HepG2 (cell line): ENCODE measurements around the gene RASL12. TPM values are rescaled to one million over a fixed set of nuclear protein-coding genes. Genes with fewer than 3 reads are reported as not detected.
A peak's percentile ranks its signal among the peaks of the same experiment; 100 is the strongest.

ENCODE experiments used
- AGO1 ChIP-seq: fragments of 200-400 bp; formaldehyde crosslinking; IDR thresholded peaks from 2 replicates; pipeline ENCODE4 v1.6.1; 2017; ENCODE audit warnings: mild to moderate bottlenecking, low read depth, low read length, moderate library complexity; ENCODE audit not compliant: poor library complexity, severe bottlenecking
- FOXA1 ChIP-seq, 2 experiments: fragments of 450-650 bp in 1 of 2; sonication (generic) in 1 of 2; formaldehyde crosslinking in 1 of 2; IDR thresholded peaks; 2 replicates each; pipeline versions ENCODE4 v1.4.0 to v1.6.1; 2016 to 2020; ENCODE audit warnings: missing genetic modification reagents in 1 of 2
- IRF2 ChIP-seq: IDR thresholded peaks from 2 replicates; pipeline ENCODE4 v1.6.1; 2018; ENCODE audit warnings: missing genetic modification reagents, missing compliant biosample characterization
- STAG1 ChIP-seq: sonication (generic); formaldehyde crosslinking; IDR thresholded peaks from 2 replicates; pipeline ENCODE4 v1.4.0; 2020; ENCODE audit warnings: missing genetic modification reagents
- TCF12 ChIP-seq, 2 experiments: fragments of 450-650 bp in 1 of 2; sonication (generic) in 1 of 2; formaldehyde crosslinking in 1 of 2; IDR thresholded peaks; 2 replicates each; pipeline versions ENCODE4 v1.6.1 to v1.8.0; 2017 to 2022; ENCODE audit warnings: antibody characterized with exemption in 1 of 2, mild to moderate bottlenecking in 1 of 2, missing genetic modification reagents in 1 of 2, moderate library complexity in 1 of 2
- XRCC5 ChIP-seq: fragments of 200-400 bp; formaldehyde crosslinking; optimal IDR thresholded peaks from 2 replicates; pipeline ENCODE3; 2017; ENCODE audit warnings: mild to moderate bottlenecking, low read length
- ZFP36L1 ChIP-seq: sonication (generic); formaldehyde crosslinking; IDR thresholded peaks from 2 replicates; pipeline ENCODE4 v1.8.0; 2022; ENCODE audit warnings: mild to moderate bottlenecking, missing genetic modification reagents, moderate library complexity
- ZNF251 ChIP-seq: sonication (generic); formaldehyde crosslinking; IDR thresholded peaks from 2 replicates; pipeline ENCODE4 v1.9.0; 2021; ENCODE audit warnings: mild to moderate bottlenecking, missing genetic modification reagents
- ZNF432 ChIP-seq: sonication (generic); formaldehyde crosslinking; IDR thresholded peaks from 2 replicates; pipeline ENCODE4 v1.5.0; 2020; ENCODE audit warnings: missing genetic modification reagents, mild to moderate bottlenecking, borderline replicate concordance
- ZNF577 ChIP-seq: sonication (generic); formaldehyde crosslinking; IDR thresholded peaks from 2 replicates; pipeline ENCODE4 v1.4.0; 2020; ENCODE audit warnings: mild to moderate bottlenecking, low read depth, missing genetic modification reagents, borderline replicate concordance
- ZNF619 ChIP-seq: sonication (generic); formaldehyde crosslinking; IDR thresholded peaks from 2 replicates; pipeline ENCODE4 v1.4.0; 2020; ENCODE audit warnings: mild to moderate bottlenecking, missing genetic modification reagents
- ZNF839 ChIP-seq: sonication (generic); formaldehyde crosslinking; IDR thresholded peaks from 2 replicates; pipeline ENCODE4 v1.4.0; 2020; ENCODE audit warnings: missing genetic modification reagents, mild to moderate bottlenecking, borderline replicate concordance
- polyA plus RNA-seq, 8 experiments: library from polyadenylated mRNA; depleted of rRNA in 3 of 8; stranded (reverse) in 7 of 8; unstranded in 1 of 8; fragments of >200 nt; fragmentation: Illumina TruSeq in 4 of 8; extraction: Trizol in 4 of 8; gene quantifications; 2 replicates each; pipeline versions ENCODE4 v1.2.1 to v1.2.3, GENCODE V29; 2011 to 2016; ENCODE audit warnings: low read depth in 4 of 8, missing spikeins in 1 of 8, mixed read lengths in 1 of 8; ENCODE audit not compliant: insufficient read depth in 1 of 8
- total RNA-seq, 5 experiments: library from RNA; depleted of rRNA; stranded (reverse); fragments of >200 nt; fragmentation: Illumina TruSeq; extraction: Trizol; gene quantifications; 2 replicates each; pipeline ENCODE4 v1.2.3, GENCODE V29; 2016; ENCODE audit warnings: low read depth in 1 of 5
- TF ChIP-seq, protein P1 (sequence below): sonication (generic); formaldehyde crosslinking; IDR thresholded peaks from 2 replicates; pipeline ENCODE4 v1.5.1; 2020; ENCODE audit warnings: mild to moderate bottlenecking, missing genetic modification reagents, borderline replicate concordance
- TF ChIP-seq, protein P2 (sequence below): sonication (generic); formaldehyde crosslinking; IDR thresholded peaks from 2 replicates; pipeline ENCODE4 v1.8.0; 2022; ENCODE audit warnings: mild to moderate bottlenecking, missing genetic modification reagents, moderate library complexity
- TF ChIP-seq, protein P3 (sequence below): sonication (generic); formaldehyde crosslinking; IDR thresholded peaks from 2 replicates; pipeline ENCODE4 v1.8.1; 2022; ENCODE audit warnings: low read depth, mild to moderate bottlenecking, missing genetic modification reagents
- TF ChIP-seq, protein P4 (sequence below): sonication (generic); formaldehyde crosslinking; IDR thresholded peaks from 2 replicates; pipeline ENCODE4 v1.4.0; 2020; ENCODE audit warnings: low read depth, mild to moderate bottlenecking, missing genetic modification reagents

Gene RASL12
- total and polyA plus RNA-seq, 2 of the 13 experiments (the other 11 are each of a cell fraction or from before 2014, with no cell fraction given) = 0.16 to 0.55 TPM

DNA sequence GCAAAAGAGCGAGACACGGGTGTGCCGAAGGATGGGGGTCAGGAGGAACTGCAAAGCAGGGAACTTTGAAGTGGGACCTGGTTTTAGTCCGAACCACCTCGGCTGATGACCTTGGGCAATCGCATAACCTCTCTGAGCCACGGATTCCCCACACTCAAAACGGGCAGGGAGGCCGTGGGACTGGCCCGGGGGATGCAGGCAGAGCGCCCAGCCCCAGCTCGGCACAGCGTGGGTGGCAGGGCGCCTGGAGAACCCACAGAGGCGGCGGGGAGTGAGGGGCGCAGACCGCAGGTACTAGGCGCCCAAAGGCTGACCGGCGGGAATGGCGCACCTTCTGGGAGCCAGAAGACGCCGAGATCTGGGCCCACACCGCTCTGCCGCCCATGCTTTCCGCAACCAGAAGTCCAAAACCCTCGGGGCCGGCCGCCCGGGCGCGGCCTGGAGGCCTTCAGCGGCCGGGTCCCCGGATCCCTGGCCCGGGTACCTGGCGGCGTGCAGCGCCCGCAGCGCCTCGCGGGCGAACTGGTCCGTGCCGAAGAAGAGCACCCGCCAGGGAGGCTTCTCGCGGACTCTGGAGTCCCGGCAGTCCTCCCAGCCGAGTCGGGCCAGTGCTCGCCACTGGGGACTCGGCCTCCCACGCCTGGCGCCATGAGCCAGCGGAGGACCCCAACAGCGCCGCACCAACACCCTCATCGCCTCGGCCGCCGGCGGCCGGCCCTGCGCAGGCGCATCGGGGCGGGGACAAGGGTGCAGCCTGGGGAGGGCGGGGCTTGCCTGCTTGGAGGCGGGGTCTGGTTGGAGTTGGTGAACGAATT lies 38.7 kb downstream of the RASL12 start, which contains the start of gene MTFMT (continued):
- TF ChIP-seq, protein P1, sequence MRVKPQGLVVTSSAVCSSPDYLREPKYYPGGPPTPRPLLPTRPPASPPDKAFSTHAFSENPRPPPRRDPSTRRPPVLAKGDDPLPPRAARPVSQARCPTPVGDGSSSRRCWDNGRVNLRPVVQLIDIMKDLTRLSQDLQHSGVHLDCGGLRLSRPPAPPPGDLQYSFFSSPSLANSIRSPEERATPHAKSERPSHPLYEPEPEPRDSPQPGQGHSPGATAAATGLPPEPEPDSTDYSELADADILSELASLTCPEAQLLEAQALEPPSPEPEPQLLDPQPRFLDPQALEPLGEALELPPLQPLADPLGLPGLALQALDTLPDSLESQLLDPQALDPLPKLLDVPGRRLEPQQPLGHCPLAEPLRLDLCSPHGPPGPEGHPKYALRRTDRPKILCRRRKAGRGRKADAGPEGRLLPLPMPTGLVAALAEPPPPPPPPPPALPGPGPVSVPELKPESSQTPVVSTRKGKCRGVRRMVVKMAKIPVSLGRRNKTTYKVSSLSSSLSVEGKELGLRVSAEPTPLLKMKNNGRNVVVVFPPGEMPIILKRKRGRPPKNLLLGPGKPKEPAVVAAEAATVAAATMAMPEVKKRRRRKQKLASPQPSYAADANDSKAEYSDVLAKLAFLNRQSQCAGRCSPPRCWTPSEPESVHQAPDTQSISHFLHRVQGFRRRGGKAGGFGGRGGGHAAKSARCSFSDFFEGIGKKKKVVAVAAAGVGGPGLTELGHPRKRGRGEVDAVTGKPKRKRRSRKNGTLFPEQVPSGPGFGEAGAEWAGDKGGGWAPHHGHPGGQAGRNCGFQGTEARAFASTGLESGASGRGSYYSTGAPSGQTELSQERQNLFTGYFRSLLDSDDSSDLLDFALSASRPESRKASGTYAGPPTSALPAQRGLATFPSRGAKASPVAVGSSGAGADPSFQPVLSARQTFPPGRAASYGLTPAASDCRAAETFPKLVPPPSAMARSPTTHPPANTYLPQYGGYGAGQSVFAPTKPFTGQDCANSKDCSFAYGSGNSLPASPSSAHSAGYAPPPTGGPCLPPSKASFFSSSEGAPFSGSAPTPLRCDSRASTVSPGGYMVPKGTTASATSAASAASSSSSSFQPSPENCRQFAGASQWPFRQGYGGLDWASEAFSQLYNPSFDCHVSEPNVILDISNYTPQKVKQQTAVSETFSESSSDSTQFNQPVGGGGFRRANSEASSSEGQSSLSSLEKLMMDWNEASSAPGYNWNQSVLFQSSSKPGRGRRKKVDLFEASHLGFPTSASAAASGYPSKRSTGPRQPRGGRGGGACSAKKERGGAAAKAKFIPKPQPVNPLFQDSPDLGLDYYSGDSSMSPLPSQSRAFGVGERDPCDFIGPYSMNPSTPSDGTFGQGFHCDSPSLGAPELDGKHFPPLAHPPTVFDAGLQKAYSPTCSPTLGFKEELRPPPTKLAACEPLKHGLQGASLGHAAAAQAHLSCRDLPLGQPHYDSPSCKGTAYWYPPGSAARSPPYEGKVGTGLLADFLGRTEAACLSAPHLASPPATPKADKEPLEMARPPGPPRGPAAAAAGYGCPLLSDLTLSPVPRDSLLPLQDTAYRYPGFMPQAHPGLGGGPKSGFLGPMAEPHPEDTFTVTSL (CRISPR knock-in tag) = no peak
- TF ChIP-seq ZFP36L1 (CRISPR knock-in tag) (no peak), FOXA1 (IDR thresholded peaks at IDR 0.05) (no peak), FOXA1 (CRISPR knock-in tag; IDR thresholded peaks at IDR 0.05) (no peak), ZNF251 (CRISPR knock-in tag) (no peak), AGO1 (peak; percentile 40), TCF12 (IDR thresholded peaks at IDR 0.05) (no peak), TCF12 (CRISPR knock-in tag; IDR thresholded peaks at IDR 0.05) (0 out of 2 replicates have a peak, but pooled peaks have one; percentile 70), STAG1 (CRISPR knock-in tag) (peak; percentile 6; the same call in 1 of the 2 replicates), XRCC5 (no peak), IRF2 (no peak), ZNF839 (no peak), ZNF619 (CRISPR knock-in tag) (peak; percentile 79; the same call in 1 of the 2 replicates), ZNF432 (CRISPR knock-in tag) (no peak), ZNF577 (CRISPR knock-in tag) (no peak)
- TF ChIP-seq, protein P2, sequence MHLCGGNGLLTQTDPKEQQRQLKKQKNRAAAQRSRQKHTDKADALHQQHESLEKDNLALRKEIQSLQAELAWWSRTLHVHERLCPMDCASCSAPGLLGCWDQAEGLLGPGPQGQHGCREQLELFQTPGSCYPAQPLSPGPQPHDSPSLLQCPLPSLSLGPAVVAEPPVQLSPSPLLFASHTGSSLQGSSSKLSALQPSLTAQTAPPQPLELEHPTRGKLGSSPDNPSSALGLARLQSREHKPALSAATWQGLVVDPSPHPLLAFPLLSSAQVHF (CRISPR knock-in tag) = no peak
- TF ChIP-seq, protein P3, sequence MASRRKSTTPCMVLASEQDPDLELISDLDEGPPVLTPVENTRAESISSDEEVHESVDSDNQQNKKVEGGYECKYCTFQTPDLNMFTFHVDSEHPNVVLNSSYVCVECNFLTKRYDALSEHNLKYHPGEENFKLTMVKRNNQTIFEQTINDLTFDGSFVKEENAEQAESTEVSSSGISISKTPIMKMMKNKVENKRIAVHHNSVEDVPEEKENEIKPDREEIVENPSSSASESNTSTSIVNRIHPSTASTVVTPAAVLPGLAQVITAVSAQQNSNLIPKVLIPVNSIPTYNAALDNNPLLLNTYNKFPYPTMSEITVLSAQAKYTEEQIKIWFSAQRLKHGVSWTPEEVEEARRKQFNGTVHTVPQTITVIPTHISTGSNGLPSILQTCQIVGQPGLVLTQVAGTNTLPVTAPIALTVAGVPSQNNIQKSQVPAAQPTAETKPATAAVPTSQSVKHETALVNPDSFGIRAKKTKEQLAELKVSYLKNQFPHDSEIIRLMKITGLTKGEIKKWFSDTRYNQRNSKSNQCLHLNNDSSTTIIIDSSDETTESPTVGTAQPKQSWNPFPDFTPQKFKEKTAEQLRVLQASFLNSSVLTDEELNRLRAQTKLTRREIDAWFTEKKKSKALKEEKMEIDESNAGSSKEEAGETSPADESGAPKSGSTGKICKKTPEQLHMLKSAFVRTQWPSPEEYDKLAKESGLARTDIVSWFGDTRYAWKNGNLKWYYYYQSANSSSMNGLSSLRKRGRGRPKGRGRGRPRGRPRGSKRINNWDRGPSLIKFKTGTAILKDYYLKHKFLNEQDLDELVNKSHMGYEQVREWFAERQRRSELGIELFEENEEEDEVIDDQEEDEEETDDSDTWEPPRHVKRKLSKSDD (CRISPR knock-in tag) = 0 out of 2 replicates have a peak, but pooled peaks have one; percentile 36
- TF ChIP-seq, protein P4, sequence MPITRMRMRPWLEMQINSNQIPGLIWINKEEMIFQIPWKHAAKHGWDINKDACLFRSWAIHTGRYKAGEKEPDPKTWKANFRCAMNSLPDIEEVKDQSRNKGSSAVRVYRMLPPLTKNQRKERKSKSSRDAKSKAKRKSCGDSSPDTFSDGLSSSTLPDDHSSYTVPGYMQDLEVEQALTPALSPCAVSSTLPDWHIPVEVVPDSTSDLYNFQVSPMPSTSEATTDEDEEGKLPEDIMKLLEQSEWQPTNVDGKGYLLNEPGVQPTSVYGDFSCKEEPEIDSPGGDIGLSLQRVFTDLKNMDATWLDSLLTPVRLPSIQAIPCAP (CRISPR knock-in tag) = no peak
